K562 (cell line): ENCODE results near the gene SNCB.

Experiments
- KLF16 ChIP-seq: IDR thresholded peaks from 2 replicates; pipeline ENCODE4 v1.6.1; 2016; ENCODE audit warnings: antibody characterized with exemption
- MAFG ChIP-seq: fragments of 450-650 bp; conservative IDR thresholded peaks from 2 replicates; pipeline ENCODE4 v1.6.1; 2016; ENCODE audit warnings: missing genetic modification characterization, missing compliant biosample characterization
- ZNF3 ChIP-seq: fragments of 250-450 bp; sonication (Bioruptor Pico); IDR thresholded peaks from 2 replicates; pipeline ENCODE4 v1.5.0; 2021; ENCODE audit warnings: mild to moderate bottlenecking, moderate library complexity
- TF ChIP-seq, protein P1 (sequence below), 3 experiments: IDR thresholded peaks in 2 of 3; conservative IDR thresholded peaks in 1 of 3; 2 replicates each; pipeline ENCODE4 v1.5.1; 2011 to 2012; ENCODE audit warnings: low read length in 3 of 3, mild to moderate bottlenecking in 3 of 3, control low read depth in 2 of 3, improper control_type of control experiment in 1 of 3, inconsistent platforms in 1 of 3, low read depth in 1 of 3, mixed read lengths in 1 of 3, moderate library complexity in 1 of 3; ENCODE audit not compliant: insufficient read depth in 2 of 3

DNA sequence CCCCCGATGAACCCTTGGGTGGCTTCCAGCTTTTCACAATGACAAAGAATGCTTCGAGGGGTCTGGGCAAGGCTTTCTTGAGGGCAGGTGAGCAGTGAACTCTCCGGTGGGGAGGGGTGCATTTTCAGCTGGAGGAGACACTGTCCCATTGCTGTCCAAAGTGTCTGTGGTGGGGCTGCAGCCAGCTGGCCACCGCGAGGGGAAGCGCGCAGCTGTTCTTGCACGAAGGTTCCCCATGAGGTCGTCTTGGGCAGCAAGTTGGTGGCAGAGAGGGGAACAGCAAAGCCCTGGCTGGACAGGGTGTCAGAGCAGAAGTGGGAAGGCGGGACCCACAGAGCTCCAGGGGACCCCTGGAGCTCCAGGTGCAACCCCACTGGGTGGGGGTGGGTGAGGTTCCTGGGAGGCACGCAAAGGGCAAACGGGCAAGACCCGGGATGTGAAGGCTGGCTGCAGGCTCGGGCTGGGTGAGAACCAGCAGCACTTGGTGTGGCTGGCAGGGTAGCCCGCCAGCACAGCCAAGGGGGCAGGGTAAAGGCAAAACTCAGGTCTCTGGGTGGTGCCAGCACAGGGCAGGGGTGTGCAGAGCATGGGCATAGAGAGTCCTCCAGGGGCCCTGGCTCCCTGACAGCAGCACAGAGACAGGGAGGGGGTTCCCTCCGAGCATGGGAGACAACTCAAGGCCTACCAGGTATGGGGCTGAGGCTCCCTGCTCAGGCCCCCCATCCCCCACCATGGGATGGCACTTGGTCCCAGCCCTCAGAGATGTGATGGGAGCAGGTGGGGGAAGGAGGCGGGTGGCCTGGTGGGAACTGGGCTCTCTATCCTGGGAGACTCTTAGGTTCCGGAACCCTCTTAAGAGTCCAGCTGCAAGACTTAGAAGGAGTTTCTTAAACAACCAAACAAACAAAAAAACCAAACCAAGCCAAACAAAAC is 43.6 kb upstream of the SNCB start:
- TF ChIP-seq KLF16 = no peak
- no peak for TF ChIP-seq MAFG (tag)
- TF ChIP-seq ZNF3 (CRISPR knock-in tag) = no peak
- TF ChIP-seq, protein P1, sequence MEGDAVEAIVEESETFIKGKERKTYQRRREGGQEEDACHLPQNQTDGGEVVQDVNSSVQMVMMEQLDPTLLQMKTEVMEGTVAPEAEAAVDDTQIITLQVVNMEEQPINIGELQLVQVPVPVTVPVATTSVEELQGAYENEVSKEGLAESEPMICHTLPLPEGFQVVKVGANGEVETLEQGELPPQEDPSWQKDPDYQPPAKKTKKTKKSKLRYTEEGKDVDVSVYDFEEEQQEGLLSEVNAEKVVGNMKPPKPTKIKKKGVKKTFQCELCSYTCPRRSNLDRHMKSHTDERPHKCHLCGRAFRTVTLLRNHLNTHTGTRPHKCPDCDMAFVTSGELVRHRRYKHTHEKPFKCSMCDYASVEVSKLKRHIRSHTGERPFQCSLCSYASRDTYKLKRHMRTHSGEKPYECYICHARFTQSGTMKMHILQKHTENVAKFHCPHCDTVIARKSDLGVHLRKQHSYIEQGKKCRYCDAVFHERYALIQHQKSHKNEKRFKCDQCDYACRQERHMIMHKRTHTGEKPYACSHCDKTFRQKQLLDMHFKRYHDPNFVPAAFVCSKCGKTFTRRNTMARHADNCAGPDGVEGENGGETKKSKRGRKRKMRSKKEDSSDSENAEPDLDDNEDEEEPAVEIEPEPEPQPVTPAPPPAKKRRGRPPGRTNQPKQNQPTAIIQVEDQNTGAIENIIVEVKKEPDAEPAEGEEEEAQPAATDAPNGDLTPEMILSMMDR (IDR thresholded peaks at IDR 0.05 in 2 of 3, conservative IDR thresholded peaks at IDR 0.05 in 1 of 3; ENCODE audit: insufficient read depth in 2 of 3, low read depth in 1 of 3, low read length in 3 of 3) = no peak
